ENCODE results near the gene KCTD7.
"Not testable (repeated sequence)": the region's sequence is repeated elsewhere in the genome, so short reads cannot be mapped to it uniquely, and the experiment has no call there.

KCTD7 gene

DNA sequence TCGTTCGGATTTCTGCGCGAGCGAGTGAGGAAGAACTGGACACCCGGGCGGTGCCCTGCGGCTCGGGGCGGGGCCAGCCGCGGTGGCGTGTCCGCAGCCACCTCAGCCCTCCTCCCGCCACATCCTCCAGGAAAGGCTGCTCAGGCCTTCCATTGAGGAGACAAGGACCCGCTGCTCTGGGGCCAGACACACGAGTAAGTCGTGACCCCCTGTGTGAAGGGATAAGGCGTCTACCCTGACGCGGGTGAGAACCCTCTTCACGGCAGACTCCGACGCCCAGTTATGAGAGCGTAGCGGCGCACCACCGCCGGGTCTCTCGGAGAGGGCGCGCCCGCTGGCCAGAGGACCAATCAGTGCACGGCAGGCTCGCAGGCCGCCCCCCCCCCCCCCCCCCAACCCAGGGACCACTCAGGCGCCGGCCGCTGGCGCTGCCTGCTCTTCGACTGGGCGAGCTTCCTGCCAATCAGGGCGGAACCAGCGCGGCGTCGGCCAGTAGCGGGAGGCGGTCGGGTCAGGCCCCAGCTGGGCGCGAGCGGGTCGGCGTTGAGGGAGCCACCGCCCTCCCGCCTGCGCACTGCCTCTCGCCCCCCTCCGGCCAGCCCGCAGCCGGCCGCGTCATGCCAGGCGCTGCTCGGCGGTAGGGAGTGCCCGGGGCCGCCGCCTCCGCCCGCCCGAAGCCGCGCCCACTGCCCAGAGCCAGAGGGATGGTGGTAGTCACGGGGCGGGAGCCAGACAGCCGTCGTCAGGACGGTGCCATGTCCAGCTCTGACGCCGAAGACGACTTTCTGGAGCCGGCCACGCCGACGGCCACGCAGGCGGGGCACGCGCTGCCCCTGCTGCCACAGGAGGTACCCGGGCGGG lies at the start of gene KCTD7:
Gene KCTD7, plus strand, starts transcription at position 521 of the 861 bp plus-strand sequence. Its CDS starts 184 bp downstream, at position 705.
- DNase-seq (ENCODE audit: low read depth) = peak; percentile 93

DNA sequence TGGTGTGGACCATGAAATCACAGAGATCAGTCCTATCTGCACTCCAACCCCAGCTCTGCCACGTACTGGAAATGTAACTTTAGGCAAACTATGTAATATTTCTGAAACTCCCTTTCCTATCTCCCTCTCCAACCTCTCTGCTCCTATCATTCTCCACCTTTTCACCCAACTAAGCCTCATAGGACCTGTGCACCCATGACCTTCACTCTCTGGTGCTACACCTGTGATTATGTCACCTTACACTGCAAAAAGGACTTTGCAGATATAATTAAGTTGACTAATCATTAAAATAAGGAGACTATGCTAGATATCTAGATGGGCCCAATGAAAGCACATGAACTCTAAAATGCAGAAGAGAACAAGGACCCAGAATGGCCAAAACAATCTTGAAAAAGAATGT lies 48.3 kb upstream of the KCTD7 start:
- not testable (repeated sequence) for DNase-seq (ENCODE audit: low read depth)

DNA sequence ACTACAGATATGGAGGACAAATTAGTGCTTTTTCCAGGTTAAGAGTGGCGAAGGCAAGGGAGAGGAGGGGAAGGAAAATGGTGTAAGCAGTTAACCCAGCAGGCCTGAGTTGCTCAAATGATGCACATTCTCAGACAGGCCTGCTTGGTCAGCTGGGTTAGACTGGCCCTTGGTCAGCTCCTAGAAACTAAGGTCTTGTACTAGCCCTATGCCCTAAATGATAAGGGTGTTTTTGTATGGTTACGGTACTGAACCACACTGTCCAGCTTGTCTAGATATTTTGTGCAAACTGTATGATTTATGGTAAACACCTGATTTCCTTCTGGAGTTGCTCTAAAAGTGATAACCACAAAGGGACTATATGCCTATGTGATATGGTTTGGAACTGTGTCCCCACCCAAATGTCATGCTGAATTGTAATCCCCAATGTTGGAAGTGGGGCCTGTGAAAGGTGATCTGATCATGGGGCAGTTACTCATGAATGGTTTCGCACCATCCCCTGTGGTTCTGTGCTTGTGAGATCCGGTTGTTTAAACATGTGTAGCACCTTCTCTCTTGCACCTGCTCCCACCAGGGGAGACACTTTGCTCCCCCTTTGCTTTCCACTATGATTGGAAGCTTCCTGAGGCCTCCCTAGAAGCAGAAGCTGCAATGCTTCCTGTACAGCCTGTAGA lies 45.7 kb upstream of the KCTD7 start:
- DNase-seq (ENCODE audit: low read depth) = not testable (repeated sequence)

DNA sequence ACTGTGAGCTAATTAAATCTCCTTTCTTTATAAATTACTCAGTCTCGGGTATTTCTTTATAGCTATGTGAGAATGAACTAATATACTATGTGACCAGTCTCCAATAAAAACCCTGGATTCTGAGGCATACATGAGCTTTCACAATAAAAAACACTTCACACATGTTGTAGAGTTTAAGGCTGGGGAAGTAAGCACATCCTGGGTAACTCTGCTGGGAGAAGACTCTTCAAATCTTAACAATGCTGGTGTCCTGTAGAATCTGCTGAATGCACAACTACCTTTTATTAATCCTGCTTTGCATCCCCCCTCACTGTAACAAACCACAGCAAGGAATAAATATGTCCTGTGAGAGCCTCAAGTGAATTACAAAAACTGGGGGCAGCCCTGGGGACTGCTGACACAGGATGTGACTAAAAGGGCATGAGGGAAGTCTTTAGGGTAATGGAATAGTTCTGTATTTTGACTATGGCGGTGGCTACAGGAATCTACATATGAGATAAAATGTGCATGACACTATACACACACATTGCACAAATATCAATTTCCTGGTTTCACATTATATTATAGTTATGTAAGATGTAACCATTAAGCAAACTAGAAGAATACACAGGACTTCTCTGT lies 45.1 kb upstream of the KCTD7 start:
- DNase-seq (ENCODE audit: low read depth) = no peak

DNA sequence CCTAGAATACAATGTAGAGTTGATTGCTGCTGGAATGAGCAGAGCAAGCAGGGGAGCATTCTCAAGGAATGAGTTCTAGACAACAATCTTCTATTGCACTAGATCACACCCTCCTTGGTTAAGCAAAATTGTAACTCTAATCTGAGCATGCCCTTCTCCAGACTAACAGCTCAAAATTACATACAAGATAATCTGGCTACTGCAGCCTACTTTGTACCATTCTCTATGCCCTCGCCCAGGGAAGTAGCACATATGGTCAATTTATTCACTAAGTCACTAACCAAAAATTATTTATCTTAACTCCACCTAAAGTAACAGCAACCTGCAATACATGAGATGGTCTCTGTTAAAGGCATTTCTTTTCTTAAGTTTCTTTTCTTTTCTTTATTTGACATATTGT lies 42.5 kb upstream of the KCTD7 start:
- no peak for DNase-seq (ENCODE audit: low read depth)

DNA sequence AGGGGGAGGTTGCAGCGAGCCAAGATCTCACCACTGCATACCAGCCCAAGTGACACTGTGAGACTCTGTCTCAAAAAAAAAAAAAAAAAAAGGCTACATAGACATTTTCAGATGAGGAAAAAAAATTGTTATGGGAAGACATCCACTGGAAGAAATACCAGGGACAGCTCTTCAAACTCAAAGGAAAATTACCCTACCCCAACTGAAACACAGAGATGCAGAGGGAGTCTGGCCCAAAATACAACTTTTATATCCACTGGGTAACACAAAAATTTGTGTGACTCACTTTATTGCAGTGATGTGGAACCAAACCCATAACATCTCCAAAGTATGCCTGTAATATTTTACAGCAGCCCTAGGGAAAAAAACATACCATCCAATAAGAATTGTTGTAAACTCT lies 40.5 kb upstream of the KCTD7 start:
- not testable (repeated sequence) for DNase-seq (ENCODE audit: low read depth)

DNA sequence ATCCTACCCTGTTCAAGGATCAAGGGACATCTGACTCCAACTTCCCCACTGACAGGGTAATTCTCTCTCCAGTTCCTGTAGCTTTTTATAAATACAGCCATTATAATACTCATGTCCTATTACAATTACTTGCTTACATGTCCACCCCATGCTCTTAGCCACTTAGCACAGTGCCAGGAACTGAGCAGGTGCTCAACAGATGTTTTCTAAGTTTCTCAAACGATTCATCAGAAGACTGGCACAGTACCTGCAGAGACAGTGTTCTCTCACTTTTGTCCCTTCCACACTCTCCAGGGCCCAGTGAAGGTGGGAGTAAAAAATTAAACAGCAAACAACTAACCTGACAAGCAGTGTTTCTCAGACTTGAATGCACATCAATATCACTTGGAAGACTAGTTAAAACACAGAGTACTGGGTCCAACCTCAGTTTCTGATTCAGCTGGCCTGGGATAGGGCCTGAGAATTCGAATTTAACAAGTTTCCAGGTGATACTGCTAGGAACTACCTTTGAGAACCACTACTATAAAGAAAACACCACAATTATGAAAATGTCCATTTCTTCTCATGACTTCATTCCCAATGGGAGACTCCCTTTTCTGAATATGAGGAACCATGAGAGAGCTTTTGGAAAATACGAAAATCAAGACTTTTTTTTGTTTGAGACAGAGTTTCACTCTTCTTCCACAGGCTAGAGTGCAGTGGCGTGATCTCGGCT lies 39.7 kb upstream of the KCTD7 start:
- DNase-seq (ENCODE audit: low read depth) = not testable (repeated sequence)

DNA sequence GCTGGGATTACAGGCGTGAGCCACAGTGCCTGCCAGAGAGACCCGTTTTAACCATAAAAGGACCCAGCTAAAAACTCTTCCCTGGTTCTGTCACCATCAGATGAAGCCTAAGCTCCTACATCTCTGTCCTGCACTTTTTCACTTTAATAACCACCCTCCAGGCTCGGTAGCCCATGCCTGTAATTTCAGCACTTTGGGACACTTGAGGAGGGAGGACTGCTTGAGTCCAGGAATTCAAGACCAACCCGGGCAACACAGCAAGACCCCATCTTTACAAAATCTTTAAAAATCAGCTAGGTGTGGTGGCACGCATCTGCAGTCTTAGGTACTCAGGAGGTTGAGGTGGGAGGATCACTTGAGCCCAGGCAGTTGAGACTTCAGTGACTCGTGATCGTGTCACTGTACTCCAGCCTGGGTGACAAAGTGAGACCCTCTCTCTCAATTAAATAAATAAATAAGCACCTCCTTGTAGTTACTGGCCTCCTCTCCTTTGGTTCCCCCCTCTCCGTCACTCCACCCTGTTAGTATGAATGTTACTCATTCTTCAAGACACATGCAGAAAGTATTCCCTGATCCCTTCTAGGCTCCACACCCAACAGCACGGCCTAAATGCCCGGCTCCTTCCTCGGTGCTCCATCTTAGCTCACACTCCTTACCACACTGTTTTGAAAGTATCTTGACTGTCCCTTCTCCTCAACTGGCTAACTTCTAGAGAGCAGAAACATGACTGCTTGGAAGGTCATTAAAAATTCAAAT lies 38.2 kb upstream of the KCTD7 start:
- DNase-seq (ENCODE audit: low read depth) = not testable (repeated sequence)

DNA sequence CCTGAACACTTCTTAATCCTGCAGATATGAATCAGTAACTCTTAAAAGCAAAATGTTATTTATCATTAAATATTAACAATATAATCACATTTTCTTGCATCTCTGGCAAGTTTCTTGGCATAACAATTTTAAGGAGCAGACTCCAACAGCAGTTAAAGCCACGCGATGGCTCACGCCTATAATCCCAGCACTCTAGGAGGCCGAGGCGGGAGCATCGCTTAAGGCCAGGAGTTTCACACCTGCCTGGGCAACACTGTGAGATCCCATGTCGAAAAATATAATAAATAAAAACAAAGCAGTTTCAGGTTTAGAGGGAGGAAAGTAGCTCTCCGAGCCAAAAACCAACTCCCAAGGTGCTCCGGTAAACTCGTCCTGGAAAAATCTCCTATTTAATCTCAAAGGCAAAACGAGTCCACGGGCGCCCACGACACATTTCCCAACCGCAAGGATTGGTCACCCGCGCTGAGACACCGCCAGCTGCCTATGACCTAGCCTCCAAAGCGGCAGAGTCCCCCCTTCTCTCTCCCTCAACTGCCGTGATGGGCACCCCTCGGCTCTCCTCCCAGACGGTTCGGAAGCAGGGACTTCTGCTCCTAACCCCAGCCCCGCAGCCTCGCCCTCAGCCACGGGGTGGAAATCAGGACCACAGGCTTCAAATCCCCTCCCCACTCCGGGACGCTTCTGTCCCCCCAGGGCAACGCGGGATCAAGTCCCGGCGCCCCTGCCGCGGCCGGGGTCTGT lies 37.5 kb upstream of the KCTD7 start:
- DNase-seq (ENCODE audit: low read depth) = not testable (repeated sequence)

DNA sequence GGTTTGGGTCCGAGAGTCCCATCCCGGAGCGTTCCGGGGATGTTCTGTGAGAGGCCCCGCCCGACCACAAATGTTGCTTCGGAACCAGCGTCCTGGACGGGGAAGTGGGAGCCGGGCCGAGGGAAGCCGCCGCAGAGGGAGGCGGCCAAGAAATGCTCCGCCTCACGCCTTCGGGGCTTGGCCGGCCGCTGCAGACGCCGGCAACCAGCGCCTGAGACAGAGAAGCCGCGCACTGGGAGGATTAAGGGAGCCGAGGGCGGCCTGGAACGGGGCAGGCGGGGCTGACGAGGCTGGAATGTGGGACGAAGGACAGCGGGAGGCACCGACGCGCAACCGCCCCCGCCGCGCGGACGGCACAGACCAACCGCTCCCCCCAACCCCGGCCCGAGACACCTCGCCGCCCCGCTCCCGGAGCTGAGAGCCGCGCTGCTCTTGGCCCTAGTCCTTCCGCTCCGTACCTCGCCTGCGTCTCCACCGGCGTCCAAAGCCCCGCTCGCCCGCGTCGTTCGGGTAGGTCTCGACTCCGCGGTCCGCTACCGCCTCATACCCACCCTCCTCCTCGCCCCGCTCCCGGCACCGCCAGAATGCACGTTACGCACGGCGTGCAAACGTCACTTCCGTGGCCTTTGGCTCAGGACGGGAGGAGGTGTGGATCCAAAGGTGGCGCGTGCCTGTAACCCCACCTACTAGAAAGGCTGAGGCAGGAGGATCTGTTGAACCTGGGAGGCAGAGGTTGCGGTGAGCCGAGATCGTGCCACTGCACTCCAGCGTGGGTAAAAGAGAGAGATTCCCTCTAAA lies 36.7 kb upstream of the KCTD7 start:
- DNase-seq (ENCODE audit: low read depth) = peak; percentile 80

DNA sequence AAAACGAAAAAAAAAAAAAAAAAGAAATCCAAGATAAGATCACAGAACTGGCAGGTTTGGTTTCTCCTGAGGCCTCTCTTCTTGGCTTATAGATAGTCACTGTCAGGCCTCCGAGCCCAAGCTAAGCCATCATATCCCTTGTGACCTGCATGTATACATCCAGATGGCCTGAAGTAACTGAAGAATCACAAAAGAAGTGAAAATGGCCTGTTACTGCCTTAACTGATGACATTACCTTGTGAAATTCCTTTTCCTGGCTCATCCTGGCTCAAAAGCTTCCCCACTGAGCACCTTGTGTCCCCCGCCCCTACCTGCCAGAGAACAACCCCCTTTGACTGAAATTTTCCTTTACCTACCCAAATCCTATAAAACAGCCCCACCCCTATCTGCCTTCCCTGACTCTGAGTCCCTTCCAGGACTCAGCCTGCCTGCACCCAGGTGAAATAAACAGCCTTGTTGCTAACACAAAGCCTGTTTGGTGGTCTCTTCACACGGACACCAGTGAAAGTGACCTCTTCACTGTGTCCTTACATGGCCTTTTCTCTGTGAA lies 36.0 kb upstream of the KCTD7 start:
- not testable (repeated sequence) for DNase-seq (ENCODE audit: low read depth)

DNA sequence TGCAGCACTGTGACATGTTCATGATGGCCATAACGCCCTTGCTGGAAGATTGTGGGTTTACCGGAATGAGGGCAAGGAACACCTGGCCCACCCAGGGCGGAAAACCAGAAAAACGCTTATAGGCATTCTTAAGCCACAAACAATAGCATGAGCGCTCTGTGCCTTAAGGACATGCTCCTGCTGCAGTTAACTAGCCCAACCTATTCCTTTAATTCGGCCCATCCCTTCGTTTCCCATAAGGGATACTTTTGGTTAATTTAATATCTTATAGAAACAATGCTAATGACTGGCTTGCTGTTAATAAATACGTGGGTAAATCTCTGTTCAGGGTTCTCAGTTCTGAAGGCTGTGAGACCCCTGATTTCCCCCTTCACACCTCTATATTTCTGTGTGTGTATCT lies 34.6 kb upstream of the KCTD7 start:
- DNase-seq (ENCODE audit: low read depth) = not testable (repeated sequence)

DNA sequence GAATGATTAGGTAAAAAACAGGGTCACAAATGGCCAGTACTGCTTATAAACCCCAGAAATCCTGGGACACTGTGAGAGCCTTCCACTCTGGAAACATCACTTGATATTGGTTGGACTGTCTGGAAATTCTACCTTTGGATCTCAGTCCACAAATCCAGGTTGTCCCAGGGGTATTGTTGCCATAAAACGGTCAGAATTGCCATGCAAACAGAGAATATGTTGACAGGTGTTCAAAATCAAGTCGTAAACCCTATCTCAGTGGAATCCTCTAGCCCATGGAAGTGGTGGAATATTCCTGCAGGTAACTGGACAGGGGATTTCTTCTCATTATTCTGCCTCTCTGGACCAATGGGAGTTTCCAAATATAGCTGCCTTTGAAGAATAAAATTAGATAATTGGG lies 31.2 kb upstream of the KCTD7 start:
- DNase-seq (ENCODE audit: low read depth) = no peak

DNA sequence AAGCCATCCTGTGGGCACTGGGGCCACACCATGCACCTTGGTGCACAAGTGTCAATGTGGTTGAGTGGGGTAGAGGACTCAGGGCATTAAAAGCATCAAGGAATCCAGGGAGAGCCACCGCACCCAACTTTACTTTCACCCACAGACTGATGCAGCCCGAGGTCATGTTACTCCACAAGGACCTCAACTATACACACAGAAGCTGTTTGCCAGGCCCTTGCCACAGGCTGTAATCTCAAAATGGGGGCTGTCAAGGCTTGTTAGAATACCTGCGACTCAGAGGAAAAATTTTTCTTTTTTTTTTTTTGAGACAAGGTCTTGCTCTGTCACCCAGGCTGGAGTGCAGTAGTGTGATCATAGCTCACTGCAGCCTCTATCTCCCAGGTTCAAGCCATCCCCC lies 26.5 kb upstream of the KCTD7 start:
- no peak for DNase-seq (ENCODE audit: low read depth)

DNA sequence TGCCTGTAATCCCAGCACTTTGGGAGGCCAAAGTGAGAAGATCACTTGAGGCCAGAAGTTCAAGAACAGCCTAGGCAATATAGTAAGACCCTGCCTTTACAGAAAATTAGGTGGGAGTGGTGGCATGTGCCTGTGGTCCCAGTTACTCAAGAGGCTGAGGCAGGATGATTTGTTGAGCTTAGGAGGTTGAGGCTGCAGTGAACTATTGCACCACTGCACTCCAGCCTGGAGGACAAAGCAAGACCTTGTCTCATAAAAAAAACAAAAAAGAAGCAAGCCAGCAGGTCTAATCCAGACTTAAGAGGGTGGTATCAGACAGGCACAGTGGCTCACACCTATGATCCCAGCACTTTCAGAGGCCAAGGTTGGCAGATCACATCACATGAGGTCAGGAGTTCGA lies 24.5 kb upstream of the KCTD7 start:
- DNase-seq (ENCODE audit: low read depth) = no peak

DNA sequence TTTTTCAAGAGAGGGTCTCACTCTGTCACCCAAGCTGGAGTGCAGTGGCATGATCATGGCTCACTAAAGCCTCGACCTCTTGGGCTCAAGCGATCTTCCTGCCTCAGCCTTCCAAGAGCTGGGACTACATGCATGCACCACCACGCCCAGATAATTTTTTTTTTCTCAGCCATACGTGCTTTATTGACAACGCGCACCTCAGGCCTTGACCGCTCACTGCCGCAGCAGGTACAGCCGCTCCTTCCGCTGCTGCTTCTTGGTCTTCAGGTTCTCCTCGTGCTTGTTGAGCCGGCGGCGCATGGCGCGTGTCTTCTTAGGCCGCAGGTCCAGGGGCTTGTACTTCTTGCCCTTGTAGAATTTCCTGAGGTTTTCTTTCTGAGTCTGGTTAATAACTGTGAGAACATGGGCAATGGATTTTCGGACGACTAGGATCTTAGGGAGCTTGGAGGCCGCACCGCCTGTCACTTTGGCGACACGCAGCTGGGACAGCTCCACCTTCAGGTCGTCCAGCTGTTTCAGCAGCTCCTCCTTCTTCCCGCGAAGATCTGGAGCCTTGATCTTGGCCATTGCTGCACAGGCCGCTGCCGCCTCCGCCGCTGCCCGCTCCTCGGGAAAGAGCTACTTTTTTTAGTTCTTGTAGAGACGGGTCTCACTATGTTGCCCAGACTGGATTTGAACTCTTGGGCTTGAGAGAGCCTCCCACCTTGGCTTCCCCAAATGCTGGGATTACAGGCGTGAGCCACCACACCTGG lies 22.0 kb upstream of the KCTD7 start:
- not testable (repeated sequence) for DNase-seq (ENCODE audit: low read depth)

DNA sequence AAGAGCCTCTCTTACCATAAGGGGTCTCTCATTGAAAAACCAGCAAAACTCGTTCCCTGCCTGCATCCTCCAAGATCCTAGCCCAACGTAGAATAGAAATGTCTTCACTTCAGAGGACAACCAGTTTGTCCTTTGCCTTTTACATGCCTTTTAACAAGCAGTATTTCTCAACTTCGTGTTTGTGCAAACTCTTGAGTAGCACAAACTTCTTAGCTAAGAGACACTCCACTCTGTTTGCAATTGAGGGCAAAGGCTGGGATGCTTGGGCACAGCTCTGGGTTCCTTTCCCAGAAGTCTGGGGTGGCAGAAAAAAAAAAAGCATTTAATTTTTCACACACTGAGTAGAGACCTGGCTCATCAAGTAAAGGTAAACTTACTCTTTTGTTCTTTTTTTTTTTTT lies 19.5 kb upstream of the KCTD7 start:
- no peak for DNase-seq (ENCODE audit: low read depth)

DNA sequence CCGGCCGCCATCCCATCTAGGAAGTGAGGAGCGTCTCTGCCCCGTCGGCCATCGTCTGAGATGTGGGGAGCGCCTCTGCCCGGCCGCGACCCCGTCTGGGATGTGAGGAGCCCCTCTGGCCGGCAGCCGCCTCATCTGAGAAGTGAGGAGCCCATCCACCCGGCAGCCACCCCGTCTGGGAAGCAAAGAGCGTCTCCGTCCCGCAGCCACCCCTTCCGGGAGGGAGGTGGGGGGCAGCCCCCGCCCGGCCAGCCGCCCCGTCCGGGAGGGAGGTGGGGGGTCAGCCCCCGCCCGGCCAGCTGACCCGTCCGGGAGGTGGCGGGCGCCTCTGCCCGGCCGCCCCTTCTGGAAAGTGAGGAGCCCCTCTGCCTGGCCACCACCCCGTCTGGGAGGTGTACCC lies 14.1 kb upstream of the KCTD7 start:
- DNase-seq (ENCODE audit: low read depth) = not testable (repeated sequence)

DNA sequence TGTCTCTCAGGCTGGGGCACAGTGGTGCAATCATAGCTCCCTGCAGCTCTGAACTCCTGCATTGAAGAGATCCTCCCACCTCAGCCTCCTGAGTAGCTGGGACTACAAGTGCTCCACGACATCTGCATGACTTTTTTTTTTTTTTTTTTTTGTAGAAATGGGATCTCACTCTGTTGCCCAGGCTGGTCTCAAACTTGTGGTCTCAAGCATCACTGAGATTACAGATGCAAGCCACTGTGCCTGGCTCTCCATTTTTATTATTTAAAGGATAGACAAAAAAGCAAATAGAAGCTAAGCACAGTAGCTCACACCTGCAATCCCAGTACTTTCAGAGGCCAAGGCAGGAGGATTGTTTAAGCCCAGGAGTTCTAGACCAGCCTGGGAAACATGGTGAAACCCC lies 13.0 kb upstream of the KCTD7 start:
- no peak for DNase-seq (ENCODE audit: low read depth)
